A673 (cell line): ENCODE data around the gene DARS1. TPM values are rescaled to one million over a fixed set of nuclear protein-coding genes. Genes with fewer than 3 reads are reported as not detected.
"Not testable (repeated sequence)": the region's sequence is repeated elsewhere in the genome, so short reads cannot be mapped to it uniquely, and the experiment has no call there.

Experiments
- BruUV-seq: library from RNA; stranded (reverse); fragments of 400-500 nt; replicated peaks from 2 replicates; lab custom pipeline; 2021; lab: Mats Ljungman, UMichigan
- CTCF ChIA-PET: fragments of 300-600 bp; sonication (Branson Sonifier 250); formaldehyde crosslinking; loops from one replicate; lab custom pipeline; 2022; ENCODE audit warnings: antibody characterized with exemption; lab: Charles Lee
- POLR2A ChIA-PET: fragments of 300-600 bp; sonication (Branson Sonifier 250); formaldehyde crosslinking; loops from one replicate; lab custom pipeline; 2022; ENCODE audit warnings: antibody characterized with exemption; ENCODE audit not compliant: low non-redundant PET; lab: Charles Lee
- DNase-seq: peaks from one replicate; pipeline ENCODE4 v3.0.0-alpha.2; 2015; ENCODE audit warnings: low spot score
- H3K27ac ChIP-seq: fragments of 200-600 bp; sonication (generic); 2 replicates; pipeline ENCODE4 v1.5.1; 2016; ENCODE audit warnings: mixed run types, low read depth, mild to moderate bottlenecking, mixed read lengths, antibody characterized with exemption, low read length; ENCODE audit not compliant: poor library complexity, severe bottlenecking
- H3K27me3 ChIP-seq: fragments of 200-600 bp; sonication (generic); replicated peaks from 2 replicates; pipeline ENCODE4 v1.6.1; 2017; ENCODE audit warnings: mixed run types, low read depth, mild to moderate bottlenecking, mixed read lengths, antibody characterized with exemption, low read length; ENCODE audit not compliant: insufficient read depth, poor library complexity
- H3K36me3 ChIP-seq: fragments of 200-600 bp; sonication (generic); 2 replicates; pipeline ENCODE4 v1.6.1; 2016; ENCODE audit warnings: mixed run types, mild to moderate bottlenecking, mixed read lengths, antibody characterized with exemption, low read length; ENCODE audit not compliant: insufficient read depth, poor library complexity, severe bottlenecking
- H3K4me1 ChIP-seq: fragments of 200-600 bp; sonication (generic); 2 replicates; pipeline ENCODE4 v1.6.1; 2017; ENCODE audit warnings: mixed run types, mild to moderate bottlenecking, mixed read lengths, antibody characterized with exemption, low read length; ENCODE audit not compliant: insufficient read depth, poor library complexity, severe bottlenecking
- H3K4me3 ChIP-seq: fragments of 200-600 bp; sonication (generic); 2 replicates; pipeline ENCODE4 v1.5.1; 2016; ENCODE audit warnings: low read depth, mixed run types, mild to moderate bottlenecking, mixed read lengths, low read length; ENCODE audit not compliant: poor library complexity, severe bottlenecking
- H3K9me3 ChIP-seq: fragments of 200-600 bp; sonication (generic); 2 replicates; pipeline ENCODE4 v1.6.1; 2016; ENCODE audit warnings: mixed run types, low read depth, mild to moderate bottlenecking, mixed read lengths, antibody characterized with exemption, low read length; ENCODE audit not compliant: poor library complexity, severe bottlenecking
- EZH2 ChIP-seq: fragments of 200-600 bp; sonication (generic); IDR thresholded peaks from 2 replicates; pipeline ENCODE4 v1.6.1; 2017; ENCODE audit warnings: borderline replicate concordance, low read depth, mild to moderate bottlenecking, mixed read lengths, antibody characterized with exemption, low read length; ENCODE audit not compliant: poor library complexity, severe bottlenecking
- intact Hi-C: fragments of 100-400 bp; cut with micrococcal nuclease; formaldehyde crosslinking; loops from one replicate; pipeline ENCODE4 v1.10.0; 2022; ENCODE audit not compliant: unreplicated experiment
- total RNA-seq: library from RNA; stranded (reverse); gene quantifications from 2 replicates; pipeline ENCODE4 v1.2.3, GENCODE V29; 2021
- TF ChIP-seq, protein P1 (sequence below): fragments of 300-800, 200-600 bp; sonication (generic); conservative IDR thresholded peaks from 2 replicates; pipeline ENCODE4 v1.5.1; 2017; ENCODE audit warnings: low read depth, mild to moderate bottlenecking, antibody characterized with exemption, low read length, moderate library complexity, mixed read lengths

The DARS1 gene
- total RNA-seq, 1 experiment from 2014 or later = 63.6 TPM

DNA sequence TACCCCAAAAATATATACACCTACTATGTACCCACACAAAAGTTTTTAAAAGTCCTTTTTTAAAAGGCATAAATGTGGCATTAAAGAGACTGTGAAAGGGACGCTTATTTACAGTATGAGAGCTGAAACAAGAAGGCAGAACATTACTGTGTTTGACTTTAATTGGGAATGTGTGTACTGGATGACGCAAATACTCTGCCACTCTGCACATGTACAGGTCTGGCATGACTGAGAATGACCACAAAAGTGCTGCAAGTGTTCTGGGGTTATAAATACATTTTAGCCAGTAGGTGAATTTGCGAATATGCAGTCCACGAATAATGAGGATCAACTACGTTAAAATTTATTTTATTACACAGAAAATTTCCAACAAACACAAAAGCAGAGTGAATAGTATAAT lies 11.4 kb downstream of the DARS1 start:
- Histone ChIP-seq H3K4me1 (no peaks in the 10 kb centered on the region), H3K4me3 (no peak overlapping the region), H3K27me3 (no peaks in the 10 kb centered on the region), H3K36me3 (peaks cover 28% of the 10 kb centered on the region), H3K9me3 (no peaks in the 10 kb centered on the region), H3K27ac (no peak overlapping the region)
- CTCF ChIA-PET = no interaction called here
- POLR2A ChIA-PET = no interaction called here
- TF ChIP-seq, protein P1, sequence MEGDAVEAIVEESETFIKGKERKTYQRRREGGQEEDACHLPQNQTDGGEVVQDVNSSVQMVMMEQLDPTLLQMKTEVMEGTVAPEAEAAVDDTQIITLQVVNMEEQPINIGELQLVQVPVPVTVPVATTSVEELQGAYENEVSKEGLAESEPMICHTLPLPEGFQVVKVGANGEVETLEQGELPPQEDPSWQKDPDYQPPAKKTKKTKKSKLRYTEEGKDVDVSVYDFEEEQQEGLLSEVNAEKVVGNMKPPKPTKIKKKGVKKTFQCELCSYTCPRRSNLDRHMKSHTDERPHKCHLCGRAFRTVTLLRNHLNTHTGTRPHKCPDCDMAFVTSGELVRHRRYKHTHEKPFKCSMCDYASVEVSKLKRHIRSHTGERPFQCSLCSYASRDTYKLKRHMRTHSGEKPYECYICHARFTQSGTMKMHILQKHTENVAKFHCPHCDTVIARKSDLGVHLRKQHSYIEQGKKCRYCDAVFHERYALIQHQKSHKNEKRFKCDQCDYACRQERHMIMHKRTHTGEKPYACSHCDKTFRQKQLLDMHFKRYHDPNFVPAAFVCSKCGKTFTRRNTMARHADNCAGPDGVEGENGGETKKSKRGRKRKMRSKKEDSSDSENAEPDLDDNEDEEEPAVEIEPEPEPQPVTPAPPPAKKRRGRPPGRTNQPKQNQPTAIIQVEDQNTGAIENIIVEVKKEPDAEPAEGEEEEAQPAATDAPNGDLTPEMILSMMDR = no peak
- no peak for TF ChIP-seq EZH2
- no peak for DNase-seq
- intact Hi-C loops = no loop called here
- BruUV-seq = no TSS peak

DNA sequence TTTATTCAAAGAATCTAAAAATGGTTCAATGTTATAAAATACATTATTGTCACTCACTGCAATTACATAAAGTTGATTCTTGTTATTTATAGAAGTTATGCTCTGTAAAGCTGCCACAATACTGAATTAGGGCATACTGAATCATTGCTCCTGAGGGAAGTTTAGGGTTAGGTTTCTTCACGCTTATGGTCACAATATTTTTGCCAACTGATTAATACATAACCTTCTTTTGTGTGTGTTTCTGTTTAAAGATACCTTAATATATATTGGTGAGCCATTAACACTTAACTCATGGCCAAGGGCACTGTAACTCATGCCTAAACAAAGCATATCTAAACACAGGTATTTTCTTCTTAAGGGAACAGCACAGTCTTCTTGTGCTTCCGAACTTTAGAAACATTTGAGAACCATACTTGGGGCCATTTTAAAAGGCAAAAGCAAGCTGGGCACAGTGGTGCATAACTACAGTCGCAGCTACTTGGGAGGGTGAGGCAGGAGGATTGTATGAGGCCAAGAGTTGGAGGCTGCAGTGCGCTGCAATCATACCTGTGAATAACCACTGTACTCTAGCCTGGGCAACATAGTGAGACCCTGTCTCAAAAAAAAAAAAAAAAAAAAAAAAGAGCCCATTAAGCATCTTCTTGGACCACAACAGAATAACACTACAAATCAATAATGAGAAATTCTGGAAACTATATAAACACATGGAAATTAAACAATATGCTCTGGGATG lies 15.6 kb downstream of the DARS1 start:
- Histone ChIP-seq H3K4me3 (no peak overlapping the region), H3K9me3 (no peaks in the 10 kb centered on the region), H3K36me3 (peaks cover 5% of the 10 kb centered on the region), H3K27me3 (no peaks in the 10 kb centered on the region), H3K27ac (no peak overlapping the region), H3K4me1 (no peaks in the 10 kb centered on the region)
- intact Hi-C loops = no loop called here
- CTCF ChIA-PET = no interaction called here
- POLR2A ChIA-PET = no interaction called here
- DNase-seq = no peak
- BruUV-seq = no TSS peak
- TF ChIP-seq EZH2 = no peak
- TF ChIP-seq, protein P1 = no peak

DNA sequence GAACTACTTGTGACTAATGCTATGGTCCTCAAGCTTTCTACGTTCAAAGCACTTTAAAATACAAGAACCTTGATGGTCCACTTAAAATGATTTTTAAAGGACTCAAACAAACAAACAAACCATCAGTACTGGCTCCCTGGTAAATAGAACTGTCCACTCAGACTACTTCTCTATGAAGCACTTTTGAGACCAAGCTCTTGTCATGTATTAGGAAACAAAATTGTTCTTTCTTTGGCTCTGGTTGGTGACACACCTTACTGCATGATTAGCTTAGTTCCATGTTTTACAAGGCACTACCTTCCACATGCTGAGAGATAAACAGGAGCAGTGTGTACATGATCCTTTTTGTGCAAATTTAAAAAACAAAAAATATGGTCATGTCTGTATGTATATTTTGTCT lies 19.7 kb downstream of the DARS1 start:
- Histone ChIP-seq H3K36me3 (no peaks in the 10 kb centered on the region), H3K27me3 (no peaks in the 10 kb centered on the region), H3K9me3 (no peaks in the 10 kb centered on the region), H3K27ac (no peak overlapping the region), H3K4me3 (no peak overlapping the region), H3K4me1 (peaks cover under 1% of the 10 kb centered on the region)
- BruUV-seq = no TSS peak
- POLR2A ChIA-PET = no interaction called here
- CTCF ChIA-PET = no interaction called here
- no peak for DNase-seq
- intact Hi-C loops = no loop called here
- TF ChIP-seq EZH2 = no peak
- TF ChIP-seq, protein P1 = no peak

DNA sequence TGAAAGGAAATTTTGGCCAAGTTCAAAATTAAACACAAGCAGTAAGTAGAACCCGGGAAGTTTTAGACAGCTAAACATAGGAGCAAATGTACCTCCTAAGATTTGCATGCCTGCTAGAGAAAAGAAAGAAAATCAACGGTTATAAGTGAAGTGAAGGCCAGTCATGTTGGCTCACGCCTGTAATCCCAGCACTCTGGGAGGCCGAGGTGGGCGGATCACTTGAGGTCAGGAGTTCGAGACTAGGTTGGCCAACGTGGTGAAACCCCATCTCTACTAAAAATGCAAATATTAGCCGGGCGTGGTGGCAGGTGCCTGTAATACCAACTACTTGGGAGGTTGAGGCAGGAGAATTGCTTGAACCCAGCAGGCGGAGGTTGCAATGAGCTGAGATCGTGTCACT lies 21.0 kb downstream of the DARS1 start:
- intact Hi-C loops, H3K9me3 ChIP-seq, DNase-seq, CTCF ChIA-PET, BruUV-seq, H3K36me3 ChIP-seq, H3K27ac ChIP-seq, POLR2A ChIA-PET, H3K4me1 ChIP-seq, H3K4me3 ChIP-seq, H3K27me3 ChIP-seq: not testable (repeated sequence)
